Parathyroid adenoma (tissue), 2 donors: ENCODE data around the gene TMEM132D.

ENCODE experiments used
- H2AFZ ChIP-seq: fragments of 300-600 bp; sonication (generic); one replicate; pipeline ENCODE4 v1.7.0; 2017; ENCODE audit warnings: antibody characterized with exemption, mild to moderate bottlenecking
- H3K27ac ChIP-seq: fragments of 300-600 bp; sonication (generic); one replicate; pipeline ENCODE4 v1.7.0; 2017
- H3K27me3 ChIP-seq: fragments of 300-600 bp; sonication (generic); one replicate; pipeline ENCODE4 v1.7.0; 2017; ENCODE audit warnings: low read length; ENCODE audit not compliant: control insufficient read depth, insufficient read depth
- H3K36me3 ChIP-seq: fragments of 300-600 bp; sonication (generic); one replicate; pipeline ENCODE4 v1.7.0; 2017; ENCODE audit warnings: low read length; ENCODE audit not compliant: control insufficient read depth, insufficient read depth
- H3K4me1 ChIP-seq: fragments of 300-600 bp; sonication (generic); one replicate; pipeline ENCODE4 v1.7.0; 2017; ENCODE audit warnings: control low read depth
- H3K4me2 ChIP-seq: fragments of 300-600 bp; sonication (generic); one replicate; pipeline ENCODE4 v1.7.0; 2017; ENCODE audit warnings: low read length
- H3K4me3 ChIP-seq: fragments of 300-600 bp; sonication (generic); one replicate; pipeline ENCODE4 v1.7.0; 2017; ENCODE audit warnings: low read depth, low read length
- H3K79me2 ChIP-seq: fragments of 300-600 bp; sonication (generic); one replicate; pipeline ENCODE4 v1.7.0; 2017; ENCODE audit warnings: control low read depth
- H3K9ac ChIP-seq: fragments of 300-600 bp; sonication (generic); one replicate; pipeline ENCODE4 v1.7.0; 2017; ENCODE audit warnings: mild to moderate bottlenecking
- H3K9me3 ChIP-seq: fragments of 300-600 bp; sonication (generic); one replicate; pipeline ENCODE4 v1.7.0; 2017; ENCODE audit warnings: low read length; ENCODE audit not compliant: control insufficient read depth
- TF ChIP-seq, protein P1 (sequence below): fragments of 300-600 bp; sonication (generic); IDR thresholded peaks from one replicate; pipeline ENCODE4 v1.7.0; 2017; ENCODE audit warnings: antibody characterized with exemption, mild to moderate bottlenecking
- donor health status: primary hyperparathyroidism.

The TMEM132D gene

DNA sequence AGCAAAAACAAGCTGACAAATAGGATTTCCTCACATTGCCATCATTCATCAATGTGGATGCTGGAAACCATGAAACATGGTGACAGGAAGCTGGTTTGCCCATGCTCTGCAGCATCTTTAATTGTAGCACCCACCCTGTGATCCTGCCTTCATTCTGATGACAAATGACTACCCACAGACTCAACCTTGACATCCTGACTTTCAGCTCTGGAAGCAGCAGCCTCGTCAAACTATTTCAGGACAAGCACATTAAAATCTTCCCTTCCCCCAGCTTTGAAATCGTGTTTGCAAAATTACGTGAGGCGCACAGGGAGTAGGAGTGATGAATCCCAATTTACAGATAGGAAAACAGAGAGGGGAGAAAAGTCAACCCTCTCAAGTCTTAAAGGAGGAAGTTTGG is 765.0 kb downstream of the TMEM132D start:
- Histone ChIP-seq H3K36me3 (no peaks in the 10 kb centered on the region), H2AFZ (no peak overlapping the region), H3K79me2 (no peaks in the 10 kb centered on the region), H3K4me3 (no peak overlapping the region), H3K4me2 (no peak overlapping the region), H3K27ac (no peak overlapping the region), H3K27me3 (no peaks in the 10 kb centered on the region), H3K9me3 (no peaks in the 10 kb centered on the region), H3K4me1 (no peaks in the 10 kb centered on the region), H3K9ac (no peak overlapping the region)
- TF ChIP-seq, protein P1, sequence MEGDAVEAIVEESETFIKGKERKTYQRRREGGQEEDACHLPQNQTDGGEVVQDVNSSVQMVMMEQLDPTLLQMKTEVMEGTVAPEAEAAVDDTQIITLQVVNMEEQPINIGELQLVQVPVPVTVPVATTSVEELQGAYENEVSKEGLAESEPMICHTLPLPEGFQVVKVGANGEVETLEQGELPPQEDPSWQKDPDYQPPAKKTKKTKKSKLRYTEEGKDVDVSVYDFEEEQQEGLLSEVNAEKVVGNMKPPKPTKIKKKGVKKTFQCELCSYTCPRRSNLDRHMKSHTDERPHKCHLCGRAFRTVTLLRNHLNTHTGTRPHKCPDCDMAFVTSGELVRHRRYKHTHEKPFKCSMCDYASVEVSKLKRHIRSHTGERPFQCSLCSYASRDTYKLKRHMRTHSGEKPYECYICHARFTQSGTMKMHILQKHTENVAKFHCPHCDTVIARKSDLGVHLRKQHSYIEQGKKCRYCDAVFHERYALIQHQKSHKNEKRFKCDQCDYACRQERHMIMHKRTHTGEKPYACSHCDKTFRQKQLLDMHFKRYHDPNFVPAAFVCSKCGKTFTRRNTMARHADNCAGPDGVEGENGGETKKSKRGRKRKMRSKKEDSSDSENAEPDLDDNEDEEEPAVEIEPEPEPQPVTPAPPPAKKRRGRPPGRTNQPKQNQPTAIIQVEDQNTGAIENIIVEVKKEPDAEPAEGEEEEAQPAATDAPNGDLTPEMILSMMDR = no peak

DNA sequence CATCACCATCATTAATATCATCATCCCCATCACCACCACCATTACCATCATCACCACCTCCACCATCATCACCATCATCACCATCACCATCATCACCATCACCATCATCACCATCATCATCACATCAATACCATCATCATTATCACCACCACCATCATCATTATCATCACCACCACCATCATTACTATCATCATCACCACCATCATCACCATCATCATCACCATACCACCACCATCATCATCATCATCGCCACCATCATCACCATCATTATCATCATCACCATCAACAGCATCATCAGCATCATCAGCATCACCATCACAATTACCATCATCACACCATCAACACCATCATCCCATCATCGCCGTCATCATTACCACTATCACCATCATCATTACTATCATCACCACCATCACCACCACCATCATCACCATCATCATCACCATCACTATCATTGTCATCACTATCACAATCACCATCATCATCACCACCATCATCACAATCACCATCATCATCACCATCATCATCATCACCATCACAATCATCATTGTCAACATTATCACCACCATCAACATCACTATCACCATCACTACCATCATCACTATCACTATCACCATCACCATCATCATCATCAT is 767.0 kb downstream of the TMEM132D start:
- H3K27me3 ChIP-seq = no peaks in the 10 kb centered on the region
- TF ChIP-seq, protein P1 = no peak
- no peaks in the 10 kb centered on the region for H3K4me1 ChIP-seq
- no peaks in the 10 kb centered on the region for H3K36me3 ChIP-seq
- no peak overlapping the region for H3K4me3 ChIP-seq
- no peak overlapping the region for H2AFZ ChIP-seq
- no peak overlapping the region for H3K27ac ChIP-seq
- H3K4me2 ChIP-seq = no peak overlapping the region
- H3K79me2 ChIP-seq = no peaks in the 10 kb centered on the region
- H3K9me3 ChIP-seq = no peaks in the 10 kb centered on the region
- H3K9ac ChIP-seq = no peak overlapping the region

DNA sequence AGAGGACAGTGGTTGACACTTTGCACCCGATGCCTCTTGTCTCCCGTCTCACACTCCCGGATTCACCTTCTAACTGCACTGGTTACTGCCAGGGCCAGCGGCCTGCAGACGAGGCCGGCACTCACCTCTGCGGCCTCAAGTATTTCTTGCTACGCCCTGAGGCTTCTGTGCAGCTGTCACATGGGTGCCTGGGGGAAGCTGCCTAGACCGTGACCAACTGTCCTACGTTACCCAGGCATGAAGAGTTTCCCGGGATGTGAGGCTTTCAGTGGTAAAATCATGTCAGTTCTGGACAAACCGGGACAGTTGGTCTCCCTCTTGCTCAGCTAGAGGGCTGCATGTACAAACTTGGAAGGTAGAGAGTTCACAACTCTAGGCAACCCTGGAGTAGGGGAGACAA is 776.1 kb downstream of the TMEM132D start:
- no peak overlapping the region for H3K9ac ChIP-seq
- no peaks in the 10 kb centered on the region for H3K27me3 ChIP-seq
- TF ChIP-seq, protein P1 = no peak
- H3K27ac ChIP-seq = no peak overlapping the region
- H3K4me1 ChIP-seq = no peaks in the 10 kb centered on the region
- H3K79me2 ChIP-seq = no peaks in the 10 kb centered on the region
- no peaks in the 10 kb centered on the region for H3K9me3 ChIP-seq
- H2AFZ ChIP-seq = no peak overlapping the region
- H3K4me2 ChIP-seq = no peak overlapping the region
- no peak overlapping the region for H3K4me3 ChIP-seq
- no peaks in the 10 kb centered on the region for H3K36me3 ChIP-seq

DNA sequence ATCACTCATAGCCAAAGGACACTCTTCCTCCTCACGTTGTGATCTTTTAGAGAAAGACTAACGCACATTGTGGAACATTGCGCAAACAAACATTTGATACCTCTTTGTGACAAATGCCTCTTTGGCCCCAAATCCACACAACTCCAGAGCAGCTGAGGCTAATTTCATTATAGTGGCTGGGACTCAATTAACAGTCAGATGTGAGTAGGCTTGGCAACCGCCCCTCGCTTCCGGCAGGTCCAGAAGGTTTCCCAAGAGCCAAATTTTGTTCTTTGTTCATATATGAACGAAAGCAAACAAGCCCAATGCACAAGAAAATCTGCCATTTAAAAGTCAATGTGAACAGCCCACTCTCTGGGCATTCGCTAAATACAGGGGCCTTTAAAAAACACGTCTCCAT is 776.6 kb downstream of the TMEM132D start:
- no peaks in the 10 kb centered on the region for H3K4me1 ChIP-seq
- H3K79me2 ChIP-seq = no peaks in the 10 kb centered on the region
- H3K4me2 ChIP-seq = no peak overlapping the region
- H3K9me3 ChIP-seq = no peaks in the 10 kb centered on the region
- no peak overlapping the region for H2AFZ ChIP-seq
- no peaks in the 10 kb centered on the region for H3K27me3 ChIP-seq
- H3K4me3 ChIP-seq = no peak overlapping the region
- H3K36me3 ChIP-seq = no peaks in the 10 kb centered on the region
- TF ChIP-seq, protein P1 = no peak
- no peak overlapping the region for H3K9ac ChIP-seq
- H3K27ac ChIP-seq = no peak overlapping the region

DNA sequence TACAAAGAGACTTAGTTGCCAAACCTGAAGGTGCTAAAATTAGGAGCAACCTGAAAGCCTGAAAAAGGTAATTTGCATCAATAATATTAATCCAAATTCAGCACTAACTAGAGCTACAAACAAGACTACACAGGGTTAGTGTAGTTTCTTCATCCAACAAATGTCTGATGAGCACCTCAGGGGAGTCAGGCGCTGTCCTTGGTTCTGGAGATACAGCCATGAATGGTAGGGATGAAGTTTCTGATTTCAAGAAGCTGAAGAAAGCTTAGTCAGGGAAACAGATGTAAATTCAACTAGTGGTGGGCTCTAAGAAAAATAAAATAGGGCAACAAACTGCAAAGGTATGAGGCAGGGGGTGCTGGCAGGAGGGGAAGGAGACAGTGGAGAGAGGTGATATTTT is 784.3 kb downstream of the TMEM132D start:
- H3K4me2 ChIP-seq = no peak overlapping the region
- TF ChIP-seq, protein P1 = no peak
- no peaks in the 10 kb centered on the region for H3K79me2 ChIP-seq
- peaks cover 7% of the 10 kb centered on the region for H3K27me3 ChIP-seq
- no peak overlapping the region for H2AFZ ChIP-seq
- H3K27ac ChIP-seq = no peak overlapping the region
- no peaks in the 10 kb centered on the region for H3K36me3 ChIP-seq
- H3K4me3 ChIP-seq = no peak overlapping the region
- no peak overlapping the region for H3K9ac ChIP-seq
- H3K4me1 ChIP-seq = no peaks in the 10 kb centered on the region
- H3K9me3 ChIP-seq = no peaks in the 10 kb centered on the region
